GM12878 (cell line): ENCODE data around the gene APOBEC3C. TPM values are rescaled to one million over a fixed set of nuclear protein-coding genes. Genes with fewer than 3 reads are reported as not detected.

Experiments used
- ATAC-seq: fragments of 200-7000 bp; cut with Tn5 transposase; 3 replicates; pipeline ENCODE4 v1.9.1; 2020; ENCODE audit warnings: mild to moderate bottlenecking, moderate library complexity
- BruUV-seq: library from RNA; stranded (reverse); fragments of 400-500 nt; replicated peaks from 2 replicates; lab custom pipeline; 2021; lab: Mats Ljungman, UMichigan
- CTCF ChIA-PET: fragments of 300-600 bp; sonication (Branson Sonifier 250); formaldehyde crosslinking; extraction: SDS; loops from one replicate; lab custom pipeline; 2021; ENCODE audit warnings: inconsistent platforms; lab: Yijun Ruan, JAX
- POLR2A ChIA-PET: fragments of 350-600 bp; formaldehyde crosslinking; extraction: SDS; loops from one replicate; lab custom pipeline; 2021; ENCODE audit warnings: inconsistent platforms; lab: Charles Lee
- RAD21 ChIA-PET: fragments of 300-600 bp; sonication (Branson Sonifier 250); formaldehyde crosslinking; loops from one replicate; lab custom pipeline; 2023; ENCODE audit warnings: antibody characterized with exemption; ENCODE audit not compliant: unreplicated experiment; lab: Charles Lee
- SMC1A ChIA-PET: fragments of 300-600 bp; sonication (Branson Sonifier 250); formaldehyde crosslinking; loops from one replicate; lab custom pipeline; 2023; ENCODE audit not compliant: unreplicated experiment, uncharacterized antibody; lab: Charles Lee
- DNase-seq: peaks from one replicate; pipeline ENCODE4 v3.0.0-alpha.2; 2011; ENCODE audit warnings: low read depth, low spot score
- FAIRE-seq: peaks from 3 replicates; lab custom pipeline; 2011; peaks lifted over from hg19 to GRCh38; lab: Jason Lieb, UNC
- H2AFZ ChIP-seq: 2 replicates; pipeline ENCODE4 v1.6.0; 2011; ENCODE audit warnings: low read depth, low read length, control low read depth; ENCODE audit not compliant: control insufficient read depth
- H3K27ac ChIP-seq: 2 replicates; pipeline ENCODE4 v1.5.1; 2011; ENCODE audit warnings: control low read depth; ENCODE audit not compliant: control insufficient read depth, insufficient read depth
- H3K27me3 ChIP-seq, 2 experiments: replicated peaks in 1 of 2; 2 replicates each; pipeline versions ENCODE4 v1.6.0 to v1.6.1; 2011; ENCODE audit warnings: low read length in 1 of 2; ENCODE audit not compliant: control insufficient read depth in 2 of 2, insufficient read depth in 2 of 2
- H3K36me3 ChIP-seq, 2 experiments: 2 replicates each; pipeline ENCODE4 v1.5.1; 2011; ENCODE audit warnings: low read length in 1 of 2; ENCODE audit not compliant: control insufficient read depth in 2 of 2, insufficient read depth in 2 of 2
- H3K4me1 ChIP-seq: 2 replicates; pipeline ENCODE4 v1.6.1; 2011; ENCODE audit warnings: mild to moderate bottlenecking, low read length, moderate library complexity, mixed read lengths; ENCODE audit not compliant: control insufficient read depth, insufficient read depth
- H3K4me2 ChIP-seq: 2 replicates; pipeline ENCODE4 v1.6.0; 2011; ENCODE audit warnings: control low read depth; ENCODE audit not compliant: control insufficient read depth, insufficient read depth
- H3K4me3 ChIP-seq: fragments of 200-600 bp; sonication (generic); 2 replicates; pipeline ENCODE4 v1.5.1; 2016
- H3K79me2 ChIP-seq: 2 replicates; pipeline ENCODE4 v1.6.0; 2011; ENCODE audit warnings: low read length; ENCODE audit not compliant: control insufficient read depth, insufficient read depth
- H3K9ac ChIP-seq: 2 replicates; pipeline ENCODE4 v1.8.0; 2011; ENCODE audit warnings: low read length, control low read depth, mixed read lengths; ENCODE audit not compliant: control insufficient read depth, insufficient read depth
- H3K9me3 ChIP-seq: replicated peaks from 3 replicates; pipeline ENCODE4 v1.5.1; 2011; ENCODE audit warnings: mild to moderate bottlenecking, low read length; ENCODE audit not compliant: control insufficient read depth, insufficient read depth
- H4K20me1 ChIP-seq: 2 replicates; pipeline ENCODE4 v1.6.0; 2011; ENCODE audit not compliant: control insufficient read depth, insufficient read depth
- EGR1 ChIP-seq, 2 experiments: IDR thresholded peaks; 1 replicate in 1 of 2; 2 replicates in 1 of 2; pipeline ENCODE4 v1.6.1; 2011 to 2012; ENCODE audit warnings: low read depth in 2 of 2, low read length in 2 of 2, borderline replicate concordance in 1 of 2, mild to moderate bottlenecking in 1 of 2, moderate library complexity in 1 of 2
- WGBS: methylation state at CpG from one replicate; pipeline ENCODE4 v1.1.6; 2016; ENCODE audit warnings: low lambda C conversion rate; ENCODE audit not compliant: insufficient replicate concordance, insufficient coverage; ENCODE audit errors: missing lambda C conversion rate; 5-methylcytosine and 5-hydroxymethylcytosine counted together
- in situ Hi-C: fragments of 300-500 bp; cut with MboI; formaldehyde crosslinking; loops from 9 replicates; pipeline ENCODE4 v1.14.3; 2018; ENCODE audit warnings: mixed read lengths
- intact Hi-C: fragments of 100-400 bp; cut with micrococcal nuclease; formaldehyde crosslinking; loops from one replicate; pipeline ENCODE4 v1.14.2; 2022; ENCODE audit not compliant: unreplicated experiment
- polyA plus RNA-seq, 11 experiments: library from polyadenylated mRNA; depleted of rRNA in 4 of 11; unstranded in 6 of 11; stranded (reverse) in 5 of 11; fragments of >200 nt; fragmentation: Nextera tagmentation in 4 of 11; fragmentation: Illumina TruSeq in 1 of 11; extraction: Ambion mirVana in 4 of 11; extraction: Trizol in 1 of 11; gene quantifications; 1 replicate in 1 of 11; 2 replicates in 10 of 11; pipeline versions ENCODE4 v1.2.1 to v1.2.3, GENCODE V29; 2011 to 2016; ENCODE audit warnings: inconsistent platforms in 2 of 11, missing spikeins in 2 of 11, low read depth in 1 of 11
- total RNA-seq, 4 experiments: library from RNA; depleted of rRNA in 3 of 4; stranded (reverse); fragments of >200 nt in 3 of 4; fragmentation: Illumina TruSeq in 1 of 4; extraction: Trizol in 1 of 4; gene quantifications; 2 replicates each; pipeline versions ENCODE4 v1.2.1 to v1.2.3, GENCODE V29; 2013 to 2021
- TF ChIP-seq, protein P1 (sequence below), 3 experiments: IDR thresholded peaks in 2 of 3; conservative IDR thresholded peaks in 1 of 3; 2 replicates each; pipeline ENCODE4 v1.5.1; 2011; ENCODE audit warnings: low read depth in 3 of 3, low read length in 3 of 3, mild to moderate bottlenecking in 3 of 3, control low read depth in 2 of 3, moderate library complexity in 2 of 3, inconsistent platforms in 1 of 3, mixed read lengths in 1 of 3; ENCODE audit not compliant: control insufficient read depth in 2 of 3, insufficient read depth in 1 of 3; ENCODE audit errors: extremely low read depth in 1 of 3

APOBEC3C gene
- total and polyA plus RNA-seq, 10 of the 15 experiments (the other 5 are each of a cell fraction or from before 2014, with no cell fraction given): 22.9 to 290 (median 156) TPM

DNA sequence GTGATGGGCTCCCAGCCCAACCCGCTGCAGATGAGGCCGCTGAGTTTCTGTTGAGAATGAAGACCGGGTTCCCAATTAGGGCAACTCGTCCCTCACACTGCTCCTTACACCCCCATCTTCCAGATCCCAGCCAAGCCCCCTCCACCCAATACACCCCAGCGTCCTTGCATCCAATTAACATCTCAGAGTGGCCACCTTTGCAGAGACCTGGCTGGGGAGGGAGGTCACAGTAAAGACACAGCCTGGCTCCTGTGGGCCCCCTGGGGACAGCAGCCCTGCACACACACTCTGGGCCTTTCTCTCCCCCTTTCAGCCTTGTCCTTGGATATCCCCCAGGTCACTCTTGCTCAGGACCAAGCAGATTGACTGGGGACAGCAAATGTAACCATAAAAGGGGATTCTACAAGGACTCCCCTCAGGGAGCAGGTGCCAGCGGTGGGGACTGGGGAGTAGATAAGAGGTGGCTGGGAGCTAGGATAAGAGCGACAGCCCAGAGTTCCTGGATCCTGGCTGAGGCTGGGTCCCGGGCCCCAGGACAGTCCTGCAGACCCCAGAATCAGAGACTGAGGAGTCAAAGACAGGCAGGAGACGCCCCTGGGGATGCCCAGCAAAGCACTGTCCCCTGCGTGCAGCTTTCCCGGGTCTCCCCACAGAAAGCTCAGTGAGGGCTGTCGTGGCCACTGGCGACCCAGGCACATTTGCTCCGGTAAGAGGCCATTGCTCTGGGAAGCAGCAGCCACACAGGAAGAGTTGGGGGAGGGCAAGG, 48.3 kb upstream of the APOBEC3C start:
- ChIA-PET RAD21 (interaction anchor here (0.8 kb wide), 1 partner anchor 96 kb away, joined by 3 read pairs; no protein-coding TSS in a partner anchor), SMC1A (no interaction called here), CTCF (interaction anchor here (0.6 to 1.5 kb wide), 2 partner anchors 14 to 96 kb away, joined by 3 to 5 read pairs; no protein-coding TSS in a partner anchor), POLR2A (interaction anchor here (0.6 kb wide), 2 partner anchors 38 to 151 kb away, joined by 3 read pairs; no protein-coding TSS in a partner anchor)
- FAIRE-seq: no peak
- intact Hi-C loops: no loop called here
- no peaks in the 10 kb centered on the region for H3K79me2 ChIP-seq
- peak; percentile 22; the same call in 1 of the 3 replicates for ATAC-seq
- no peak for TF ChIP-seq EGR1 (IDR thresholded peaks at IDR 0.05; ENCODE audit: borderline replicate concordance in 1 of 2, low read depth in 2 of 2, low read length in 2 of 2)
- TF ChIP-seq, protein P1, sequence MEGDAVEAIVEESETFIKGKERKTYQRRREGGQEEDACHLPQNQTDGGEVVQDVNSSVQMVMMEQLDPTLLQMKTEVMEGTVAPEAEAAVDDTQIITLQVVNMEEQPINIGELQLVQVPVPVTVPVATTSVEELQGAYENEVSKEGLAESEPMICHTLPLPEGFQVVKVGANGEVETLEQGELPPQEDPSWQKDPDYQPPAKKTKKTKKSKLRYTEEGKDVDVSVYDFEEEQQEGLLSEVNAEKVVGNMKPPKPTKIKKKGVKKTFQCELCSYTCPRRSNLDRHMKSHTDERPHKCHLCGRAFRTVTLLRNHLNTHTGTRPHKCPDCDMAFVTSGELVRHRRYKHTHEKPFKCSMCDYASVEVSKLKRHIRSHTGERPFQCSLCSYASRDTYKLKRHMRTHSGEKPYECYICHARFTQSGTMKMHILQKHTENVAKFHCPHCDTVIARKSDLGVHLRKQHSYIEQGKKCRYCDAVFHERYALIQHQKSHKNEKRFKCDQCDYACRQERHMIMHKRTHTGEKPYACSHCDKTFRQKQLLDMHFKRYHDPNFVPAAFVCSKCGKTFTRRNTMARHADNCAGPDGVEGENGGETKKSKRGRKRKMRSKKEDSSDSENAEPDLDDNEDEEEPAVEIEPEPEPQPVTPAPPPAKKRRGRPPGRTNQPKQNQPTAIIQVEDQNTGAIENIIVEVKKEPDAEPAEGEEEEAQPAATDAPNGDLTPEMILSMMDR (IDR thresholded peaks at IDR 0.05 in 2 of 3, conservative IDR thresholded peaks at IDR 0.05 in 1 of 3; ENCODE audit: control insufficient read depth in 2 of 3, extremely low read depth in 1 of 3, insufficient read depth in 1 of 3, low read depth in 3 of 3, low read length in 3 of 3): peak in 1 of 3 experiments; percentile 7; a peak in 1 of 6 replicates
- in situ Hi-C loops: no loop called here
- H3K27me3 ChIP-seq: no peaks in the 10 kb centered on the region
- no peak overlapping the region for H2AFZ ChIP-seq
- H3K27ac ChIP-seq: no peak overlapping the region
- DNase-seq: no peak
- BruUV-seq: no TSS peak
- H3K4me3 ChIP-seq: no peak overlapping the region
- no peaks in the 10 kb centered on the region for H3K9me3 ChIP-seq
- no peaks in the 10 kb centered on the region for H4K20me1 ChIP-seq
- WGBS: 60% methylated on average over 14 of the region's 14 CpGs
- H3K9ac ChIP-seq: no peak overlapping the region
- H3K4me1 ChIP-seq: peaks cover 9% of the 10 kb centered on the region
- no peaks in the 10 kb centered on the region for H3K36me3 ChIP-seq
- no peak overlapping the region for H3K4me2 ChIP-seq
